GM21423 (cell line): ENCODE results near the gene EHD4.

Experiments used
- ATAC-seq: cut with Tn5 transposase; IDR thresholded peaks from one replicate; pipeline ENCODE4 v1.9.1; 2021; ENCODE audit warnings: mild to moderate bottlenecking, moderate library complexity; ENCODE audit not compliant: unreplicated experiment

The EHD4 gene

DNA sequence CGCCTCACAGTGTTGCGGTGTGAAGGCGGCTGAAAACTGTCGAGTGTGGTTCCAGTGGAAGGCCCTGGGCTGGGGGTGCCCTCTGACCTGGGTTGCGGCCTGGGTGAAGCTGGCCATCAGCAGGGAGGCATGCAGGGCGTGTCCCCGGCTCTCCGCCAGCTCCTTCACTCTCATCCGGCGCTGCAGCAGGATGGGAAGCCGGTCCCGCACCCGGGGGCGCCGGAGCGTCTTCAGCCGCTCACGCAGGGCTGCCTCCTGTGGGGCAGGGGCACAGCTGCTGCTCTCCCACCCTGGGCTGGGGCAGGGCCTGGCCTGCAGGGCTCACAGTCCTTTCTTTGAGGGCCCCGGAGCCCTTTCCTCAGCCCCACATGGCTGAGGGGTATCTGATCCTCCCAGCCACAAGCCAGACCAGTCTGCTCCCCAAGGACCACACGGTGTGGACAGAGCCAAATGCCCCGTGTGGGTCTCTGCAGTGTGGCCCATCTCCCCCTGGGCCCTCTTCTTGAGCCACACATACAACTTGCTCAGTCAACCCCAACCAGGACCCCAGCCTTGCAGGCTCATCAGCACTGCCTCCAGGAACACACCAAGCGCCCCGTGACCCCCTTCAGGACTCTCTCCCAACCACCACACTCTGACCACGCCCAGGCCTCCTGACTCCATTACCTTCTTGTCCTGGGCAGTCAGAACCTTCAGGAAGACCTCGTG is 105.3 kb downstream of the EHD4 start:
- no peak for ATAC-seq

DNA sequence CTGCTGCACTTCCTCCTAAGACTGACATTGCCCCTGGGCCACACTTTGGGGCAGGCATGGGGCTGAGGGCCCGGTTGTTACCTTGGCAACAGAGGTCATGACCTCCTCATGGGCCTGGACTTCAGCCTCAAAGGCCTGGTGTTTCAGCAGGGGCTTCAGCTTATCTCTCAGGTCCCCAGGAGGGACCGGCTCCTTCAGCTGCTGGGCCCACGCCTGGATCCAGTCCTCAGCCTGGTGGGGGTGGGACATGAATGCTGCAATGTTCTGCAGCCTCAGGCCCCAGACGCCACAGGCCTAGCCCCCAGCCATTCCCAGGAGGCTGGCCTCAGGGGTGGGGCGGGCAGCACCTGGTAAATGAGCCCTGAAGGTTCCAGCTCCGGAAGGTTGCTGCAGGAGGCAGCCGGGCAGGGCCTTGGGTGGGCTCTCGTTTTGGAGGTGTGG is 106.1 kb downstream of the EHD4 start:
- no peak for ATAC-seq

DNA sequence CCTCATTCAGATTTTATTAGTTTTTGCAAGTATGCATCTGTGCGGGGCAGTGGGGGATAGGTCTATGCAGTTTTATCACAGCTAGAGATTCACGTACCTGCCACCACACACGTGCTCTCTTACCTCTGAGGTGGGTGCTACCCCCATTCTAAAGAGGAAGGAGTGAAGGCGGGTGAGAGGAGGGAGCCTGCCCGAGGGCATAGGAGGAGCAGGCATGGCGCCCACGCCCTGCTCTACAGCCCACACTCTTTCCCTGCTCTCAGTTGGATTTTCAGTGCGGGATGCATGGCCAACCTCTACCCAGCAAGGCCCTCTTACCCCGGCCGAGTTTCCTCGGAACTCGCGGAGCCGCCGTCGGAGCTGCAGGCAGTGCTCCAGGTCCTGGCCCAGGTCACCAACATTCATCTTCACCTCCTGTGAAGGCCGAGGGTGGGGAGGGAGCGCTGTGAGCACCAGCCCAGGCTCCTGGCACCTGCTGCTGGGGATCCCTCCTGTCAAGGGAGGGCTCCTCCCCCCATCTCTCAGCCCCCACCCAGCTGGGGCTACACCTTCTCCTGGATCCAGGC is 106.8 kb downstream of the EHD4 start:
- no peak for ATAC-seq

DNA sequence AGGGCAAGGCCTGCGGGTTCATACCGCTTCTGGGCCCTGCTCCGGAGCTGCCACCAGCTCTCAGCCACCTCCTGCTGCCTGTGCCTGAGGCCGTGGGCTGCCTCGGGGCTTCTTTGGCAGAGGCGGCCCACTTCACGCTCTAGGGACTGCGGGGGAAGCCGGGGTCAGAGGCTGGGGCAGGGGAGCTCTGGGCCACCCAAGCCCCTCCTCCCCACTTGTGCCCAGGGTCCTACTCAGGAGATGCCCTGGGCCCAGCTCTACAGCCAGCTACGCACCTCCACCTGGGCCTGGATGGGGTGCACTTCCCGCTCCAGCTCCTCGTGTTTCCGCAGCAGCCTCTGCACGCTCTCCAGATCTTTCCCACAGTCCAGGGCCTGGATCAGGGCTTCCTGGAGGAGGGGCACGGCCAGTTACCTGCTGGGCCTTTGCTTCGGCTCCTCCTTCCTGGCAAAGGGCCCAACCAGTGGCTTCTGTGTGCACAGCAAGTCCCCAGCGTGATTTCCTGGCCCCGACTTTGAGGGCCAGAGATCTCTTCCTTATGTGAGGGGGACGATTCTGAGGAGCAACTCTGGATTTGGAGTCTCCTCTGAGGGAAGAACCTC is 109.7 kb downstream of the EHD4 start:
- ATAC-seq, result no peak

DNA sequence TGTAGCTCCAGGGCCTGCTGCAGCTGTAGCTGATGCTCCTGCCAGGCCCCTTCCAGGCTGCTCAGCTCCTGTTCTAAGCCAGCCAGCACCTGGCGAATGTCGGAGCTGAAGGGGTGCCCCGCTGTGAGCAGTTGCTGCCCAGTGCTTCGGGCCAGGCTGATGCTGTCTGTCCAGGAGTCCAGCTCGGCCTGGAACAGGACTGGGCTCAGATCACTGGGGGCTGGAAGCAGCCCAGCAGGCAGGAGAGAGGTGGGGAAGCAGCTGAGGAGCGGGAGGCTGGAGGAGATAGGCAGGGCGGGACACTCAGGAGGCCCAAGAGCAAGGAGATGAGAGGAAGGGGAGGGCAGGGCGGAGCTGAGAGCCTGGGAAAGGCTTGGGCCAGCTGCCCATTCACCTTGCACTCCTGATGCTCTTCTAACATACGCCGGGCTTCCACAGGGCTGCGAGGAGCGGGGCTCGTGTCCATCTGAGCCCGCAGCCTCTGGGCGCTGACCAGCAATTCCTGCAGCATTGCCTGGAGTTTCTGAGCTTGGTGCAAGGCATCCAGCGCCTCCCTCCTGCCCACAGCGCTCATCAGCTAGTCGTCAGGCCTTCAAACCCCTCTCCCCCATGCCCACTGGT is 110.5 kb downstream of the EHD4 start:
- no peak for ATAC-seq

DNA sequence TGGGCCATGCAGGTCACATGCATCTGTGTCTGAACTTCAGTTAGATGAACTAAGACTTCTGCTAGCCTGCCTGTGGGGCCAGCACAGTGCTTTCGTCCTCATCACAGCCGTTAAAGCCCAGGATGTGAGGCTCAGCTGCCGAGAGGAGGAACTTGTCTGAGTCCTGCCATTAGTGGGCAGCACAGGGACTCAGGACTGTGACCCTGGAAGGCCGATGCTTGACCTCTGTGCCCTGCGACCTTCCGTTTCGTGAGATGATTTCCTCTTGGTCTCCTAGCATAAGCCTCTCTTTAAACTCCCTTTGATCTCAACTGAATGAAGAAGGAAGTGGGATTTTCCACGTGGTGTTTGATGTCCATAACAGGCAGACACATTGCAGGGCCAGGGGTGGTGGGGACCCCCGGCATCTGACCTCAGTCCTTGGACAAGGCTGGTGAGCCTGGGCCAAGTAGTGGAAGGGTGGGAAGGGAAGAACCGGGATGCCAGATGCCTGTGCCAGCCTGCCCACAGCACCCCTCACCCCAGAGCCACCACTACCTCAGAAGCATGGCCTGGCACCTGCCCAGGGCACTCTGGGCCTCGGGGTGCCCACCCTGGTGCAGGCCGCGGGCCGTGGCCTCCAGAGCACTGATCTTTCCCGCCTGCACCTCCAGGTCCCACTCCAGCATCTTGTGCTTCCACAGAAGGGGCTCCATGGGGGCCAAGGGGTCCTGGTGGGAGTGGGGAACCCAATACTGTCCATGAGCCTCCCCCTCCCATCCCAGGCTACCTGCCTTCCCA is 112.1 kb downstream of the EHD4 start:
- no peak for ATAC-seq

DNA sequence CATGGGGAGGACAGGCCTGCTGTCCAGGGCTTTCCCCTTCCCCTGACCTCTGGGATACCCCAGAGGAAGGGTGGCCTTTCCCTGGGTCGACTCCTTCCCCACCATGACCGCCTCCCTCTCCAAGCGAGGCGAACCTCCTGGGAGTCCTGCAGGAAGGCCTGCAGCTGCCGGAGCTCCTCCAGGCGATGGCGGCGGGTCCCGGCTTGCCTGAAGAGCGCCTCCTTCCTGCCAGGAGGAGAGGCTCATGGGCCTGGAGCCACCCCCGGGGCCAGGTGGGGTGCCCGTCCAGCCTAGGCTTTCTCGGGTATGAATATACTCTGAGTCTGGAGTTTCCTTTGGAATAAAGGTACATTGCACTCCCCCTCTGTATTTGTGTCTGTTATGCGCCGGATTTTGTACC is 113.6 kb downstream of the EHD4 start:
- ATAC-seq, result no peak

DNA sequence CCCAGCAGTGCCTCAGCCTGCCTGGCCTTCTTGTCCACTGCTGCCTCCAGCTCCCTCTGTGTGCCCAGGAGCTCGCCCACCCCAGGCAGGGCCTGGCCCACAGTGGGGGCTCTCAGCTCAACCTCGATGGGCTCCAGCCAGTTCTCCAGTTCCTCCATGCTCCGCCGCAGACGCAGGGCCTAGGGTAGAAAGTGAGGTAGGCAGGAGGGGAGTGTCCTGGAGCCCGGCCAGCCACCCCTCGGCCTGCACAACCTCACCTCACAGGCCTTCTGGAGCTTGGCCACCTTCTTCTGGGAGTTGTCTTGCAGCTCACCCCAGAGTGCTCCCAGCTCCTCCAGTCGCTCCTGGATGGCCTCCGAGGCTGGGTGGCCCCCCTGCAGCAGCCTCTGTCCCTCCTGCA is 115.0 kb downstream of the EHD4 start:
- no peak for ATAC-seq

DNA sequence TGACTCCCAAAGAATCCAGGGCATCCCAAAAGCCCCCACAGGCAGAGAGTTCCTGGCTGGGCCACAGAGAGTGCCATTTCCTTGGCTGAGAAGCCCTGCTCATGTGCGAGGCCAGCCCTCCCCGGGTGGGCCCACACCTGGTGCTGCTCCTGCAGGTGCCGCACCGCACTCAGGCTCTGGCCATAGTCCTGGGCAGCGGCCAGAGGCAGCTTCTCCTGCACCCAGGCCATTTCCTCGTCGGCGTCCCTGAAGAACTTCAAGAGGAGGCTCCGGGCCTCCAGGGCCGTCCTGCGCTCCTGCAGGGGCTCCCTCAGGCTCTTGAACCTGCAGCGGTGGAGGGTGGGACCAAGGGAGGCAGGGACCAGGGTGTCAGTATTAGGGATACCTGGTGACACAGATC is 115.6 kb downstream of the EHD4 start:
- ATAC-seq, result no peak

DNA sequence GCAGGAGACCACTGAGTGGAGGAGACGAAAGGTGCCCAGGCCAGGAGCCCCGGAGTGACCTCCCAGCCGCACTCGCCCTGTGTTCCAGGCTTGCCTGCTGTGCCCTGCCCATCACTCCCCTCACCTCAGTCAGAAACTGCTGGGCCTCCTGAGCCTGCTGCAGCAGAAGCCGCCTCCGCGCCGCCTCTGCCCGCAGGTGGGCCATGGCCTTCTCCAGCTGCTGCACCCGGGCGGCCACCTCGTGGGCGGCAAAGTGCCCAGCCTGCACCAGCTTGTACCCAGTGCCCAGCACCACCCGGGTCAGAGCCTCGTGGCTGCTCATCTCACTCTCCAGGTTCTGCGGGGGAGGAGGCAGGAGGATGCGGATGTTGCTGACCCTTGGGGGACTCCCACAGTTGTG is 116.1 kb downstream of the EHD4 start:
- no peak for ATAC-seq

DNA sequence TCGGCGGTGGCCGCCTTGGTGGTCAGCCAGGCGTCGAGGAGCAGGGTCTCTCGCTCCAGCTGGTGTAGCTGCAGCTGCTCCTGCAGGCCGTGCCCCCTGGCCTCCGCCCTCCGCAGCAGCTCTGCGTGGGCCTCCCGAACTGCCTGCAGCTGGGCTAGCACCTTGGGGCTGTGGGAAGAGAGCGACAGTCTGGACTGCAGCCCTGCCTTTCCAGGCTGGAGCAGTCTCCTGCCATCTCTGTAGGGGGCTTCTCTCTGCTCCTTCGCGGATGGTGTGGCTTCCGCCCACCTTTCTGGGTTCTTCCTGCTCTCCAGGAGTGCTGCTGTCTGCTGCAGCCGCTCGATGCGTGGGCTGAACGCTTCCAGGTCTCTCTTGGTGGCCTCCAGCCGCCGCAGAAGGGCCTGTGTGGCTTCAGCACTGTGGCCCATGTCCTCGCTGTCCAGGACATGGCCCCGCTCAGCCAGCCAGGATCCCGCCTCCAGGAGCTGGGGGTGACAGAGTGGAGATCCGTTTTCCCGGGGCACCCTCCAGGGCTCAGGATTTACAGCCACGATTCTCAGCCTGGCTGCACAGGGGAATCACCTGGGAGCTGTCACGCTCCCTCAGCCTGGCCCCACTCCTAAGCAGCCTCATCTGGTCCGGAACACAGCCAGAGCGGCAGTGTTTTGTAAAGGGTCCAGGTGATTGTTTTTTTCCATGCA is 116.9 kb downstream of the EHD4 start:
- ATAC-seq, result no peak

DNA sequence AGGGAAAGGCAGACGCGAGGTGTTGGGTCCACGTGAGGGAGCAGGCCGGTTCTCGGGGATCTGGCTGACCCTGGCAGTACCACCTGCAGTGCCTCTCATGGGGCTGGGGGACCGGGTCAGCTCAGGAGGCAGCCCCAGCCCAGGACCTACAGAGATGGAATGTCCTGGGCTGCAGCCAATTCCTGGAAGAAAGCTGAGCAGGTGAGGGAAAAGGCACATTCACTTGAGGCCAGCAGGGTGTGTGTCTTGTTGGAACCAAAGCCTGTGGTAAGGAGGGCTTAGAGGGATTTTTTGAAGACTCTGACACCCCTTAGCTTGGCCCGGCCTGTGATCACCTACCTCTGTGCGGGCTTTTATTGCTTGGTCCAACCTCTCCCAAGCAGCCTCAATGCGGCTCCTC is 117.9 kb downstream of the EHD4 start:
- no peak for ATAC-seq

DNA sequence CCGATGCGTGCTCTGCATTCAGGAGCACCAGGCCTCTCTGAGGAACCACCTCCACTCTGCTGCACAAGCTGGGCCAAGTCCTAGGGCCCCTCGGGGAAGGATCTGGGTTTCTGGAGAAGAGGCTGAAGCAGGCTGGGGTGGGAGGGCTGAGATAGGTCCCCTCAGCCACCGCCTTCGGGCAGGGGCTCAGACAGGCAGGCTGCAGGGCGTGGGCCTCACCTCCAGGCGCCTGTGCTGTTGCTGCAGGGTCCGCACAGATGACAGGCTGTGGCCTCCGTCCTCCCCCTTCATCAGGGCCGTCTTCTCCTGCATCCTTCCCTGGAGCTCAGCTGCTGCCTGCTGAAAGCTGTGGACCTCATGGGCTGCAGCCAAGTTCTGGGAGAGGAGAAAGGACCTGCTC is 118.5 kb downstream of the EHD4 start:
- no peak for ATAC-seq

DNA sequence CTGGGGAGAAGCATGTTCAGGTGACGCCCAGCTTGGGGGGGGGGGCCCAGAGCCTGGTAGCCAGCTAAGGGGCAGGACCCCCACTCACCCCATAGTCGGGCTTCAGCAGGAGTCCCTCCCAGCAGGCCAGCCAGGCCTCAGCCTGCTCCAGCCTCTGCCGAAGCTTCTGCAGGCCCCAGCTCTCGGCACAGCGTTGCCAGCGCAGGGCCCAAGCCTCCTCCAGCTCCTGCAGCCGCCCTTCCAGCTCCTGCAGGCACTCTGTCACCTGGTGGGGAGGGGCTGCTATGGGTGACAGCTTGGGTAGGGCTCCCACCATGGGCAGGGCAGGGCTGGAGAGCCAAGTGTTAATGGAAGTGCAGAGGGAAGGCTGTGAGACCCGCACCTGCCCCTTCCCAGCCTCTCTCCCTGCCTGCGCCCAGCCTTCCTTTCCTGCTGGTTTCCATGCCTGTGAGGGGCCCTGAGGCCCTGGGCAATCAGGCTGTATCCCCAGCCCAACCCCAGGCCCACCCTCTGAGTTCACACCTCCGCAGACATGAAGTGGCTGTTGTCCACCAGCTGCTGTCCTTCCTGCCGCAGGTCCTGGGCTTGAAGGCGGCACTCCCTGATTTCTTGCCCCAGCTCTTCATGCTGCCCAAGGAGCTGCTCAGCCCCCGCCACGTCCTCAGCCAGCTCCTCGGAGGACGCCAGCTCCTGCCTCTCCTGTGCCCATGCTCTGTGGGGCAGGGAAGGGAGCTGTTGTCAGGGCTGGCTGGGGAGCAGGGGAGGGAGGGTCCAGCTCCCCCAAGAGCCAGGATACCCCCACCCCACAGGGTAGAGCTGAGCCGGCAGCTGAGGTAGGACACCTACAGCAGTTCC is 119.4 kb downstream of the EHD4 start:
- ATAC-seq, result no peak

DNA sequence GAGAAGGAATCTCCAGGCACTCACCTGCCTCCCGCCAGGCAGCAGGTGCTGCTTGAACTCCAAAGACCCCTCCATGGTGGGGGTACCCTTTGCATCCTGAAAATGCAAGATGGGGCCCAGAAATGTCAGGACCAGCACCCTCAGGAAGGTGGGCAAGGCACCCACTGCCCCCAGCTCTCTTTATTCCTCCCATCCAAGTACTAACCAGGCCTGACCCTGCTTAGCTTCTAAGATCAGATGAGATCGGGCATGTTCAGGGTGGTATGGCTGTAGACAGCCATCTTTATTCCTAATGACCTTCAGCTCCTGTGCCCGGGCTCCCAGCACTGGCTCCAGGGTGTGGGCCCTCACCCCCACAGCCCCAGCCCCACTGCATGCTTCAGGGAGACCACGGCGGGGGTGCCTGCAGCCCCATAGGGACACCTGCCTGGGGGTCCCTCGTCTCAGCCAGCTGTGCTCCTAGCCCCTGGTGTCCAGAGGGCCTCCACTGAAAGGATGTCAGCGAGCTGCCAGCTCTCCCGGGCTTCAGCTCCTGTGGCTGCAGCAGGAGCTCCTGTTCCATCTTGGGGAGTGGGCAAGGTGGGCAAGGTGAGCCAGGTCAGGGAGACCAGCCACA is 120.5 kb downstream of the EHD4 start:
- no peak for ATAC-seq

DNA sequence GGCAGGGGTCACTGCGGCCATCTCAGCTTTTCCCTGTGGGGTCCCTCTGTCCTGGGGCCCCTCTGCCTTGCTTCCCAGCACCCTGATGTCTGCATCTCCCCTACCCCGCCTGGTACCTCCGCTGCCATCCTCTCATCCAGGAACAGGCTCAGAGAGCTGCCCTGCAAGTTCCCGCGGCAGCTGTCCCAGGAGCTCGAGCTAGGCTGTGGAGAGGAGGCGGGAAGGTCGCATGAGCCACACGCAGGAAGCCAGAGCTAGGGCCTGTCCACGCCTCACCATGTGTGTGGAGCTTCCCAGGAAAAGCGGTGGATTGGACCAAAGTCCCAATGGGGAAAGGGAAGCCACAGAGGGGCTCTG is 121.2 kb downstream of the EHD4 start:
- ATAC-seq, result no peak

DNA sequence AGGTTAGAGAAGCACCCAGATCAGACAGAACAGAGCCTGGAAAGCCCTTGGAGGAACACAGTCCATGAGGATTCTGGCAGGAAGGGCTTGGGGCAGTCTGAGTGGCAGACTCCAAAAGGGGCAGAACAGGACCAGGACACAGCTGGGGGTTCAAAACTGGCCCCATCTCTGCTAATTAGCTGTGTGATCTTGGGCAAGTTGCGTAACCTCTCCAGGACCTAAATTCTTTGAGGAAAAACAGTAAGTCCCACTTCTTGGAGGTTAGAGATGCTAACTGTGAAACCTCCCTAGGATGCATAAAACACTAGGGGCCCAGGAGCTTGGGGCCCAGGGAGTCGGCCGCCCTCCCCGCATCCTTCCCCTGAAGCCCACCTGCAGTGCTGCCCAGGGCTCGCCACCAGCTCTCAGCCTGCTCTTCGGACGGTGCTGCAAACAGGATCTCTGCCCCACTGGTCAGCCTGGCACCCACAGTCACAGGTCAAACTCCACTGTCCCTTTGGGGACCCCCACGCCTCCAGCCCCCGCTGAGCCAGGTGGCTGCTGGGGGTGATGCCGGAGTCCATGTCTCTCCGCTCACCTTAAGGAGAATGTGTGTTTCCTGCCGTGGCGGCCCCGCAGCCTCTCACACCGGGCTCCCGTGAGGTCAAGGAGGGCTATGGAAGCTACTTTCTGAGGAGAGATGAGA is 121.7 kb downstream of the EHD4 start:
- ATAC-seq, result no peak

DNA sequence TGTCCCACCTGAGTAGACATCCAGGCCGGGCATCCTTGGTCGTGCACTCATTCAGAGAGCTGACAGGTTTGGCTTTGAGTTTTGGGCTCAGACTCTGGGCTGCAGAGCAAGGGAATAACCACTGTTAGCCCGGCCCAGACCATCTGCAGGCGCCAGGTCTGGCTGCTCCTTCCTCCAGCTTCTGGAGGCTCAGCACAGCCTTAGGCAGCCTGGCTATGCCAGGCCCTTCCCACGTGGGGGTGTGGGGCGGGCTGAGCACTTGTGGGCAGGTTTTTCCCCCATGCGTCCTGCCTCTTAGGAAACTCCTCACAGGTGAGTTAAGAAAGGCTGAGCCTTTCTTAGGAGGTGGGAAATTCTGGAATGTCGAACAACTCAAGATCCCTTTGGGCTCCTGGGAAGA is 122.5 kb downstream of the EHD4 start:
- ATAC-seq, result no peak

DNA sequence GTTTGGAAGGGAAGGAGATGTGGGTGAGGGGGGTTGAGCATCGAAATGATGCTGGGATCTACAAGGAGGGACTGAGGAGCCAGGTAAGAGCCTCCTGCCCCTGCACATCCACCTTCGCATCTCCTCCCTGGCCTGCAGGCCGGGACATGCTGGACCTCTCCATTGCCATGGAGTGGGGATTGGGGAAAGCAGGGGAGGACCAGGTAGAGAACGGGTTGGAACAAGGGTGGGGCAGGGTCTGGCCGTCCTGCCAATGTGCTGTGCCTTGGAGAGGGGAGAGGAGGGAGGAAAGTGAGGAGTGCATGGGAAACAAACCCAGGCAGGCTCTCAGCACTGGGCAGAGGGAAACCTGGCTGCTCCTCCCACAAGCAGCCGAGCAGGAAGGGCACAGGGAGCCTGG is 123.2 kb downstream of the EHD4 start:
- ATAC-seq, result no peak
